ENCODE measurements around the gene CHID1.

- TF ChIP-seq CTCF (conservative IDR thresholded peaks at IDR 0.05; ENCODE audit: low read length) (no peak), EZH2phosphoT487 (IDR thresholded peaks at IDR 0.05; ENCODE audit: borderline replicate concordance) (no peak)
Measured at GRCh38 chr11:926341-926916, 15.8 kb upstream of the CHID1 start.
